HL-60 (cell line): ENCODE data around the gene SLC1A7.

Experiments
- DNase-seq, 2 experiments: peaks; one replicate each; pipeline ENCODE4 v3.0.0-alpha.2; 2010 to 2020; ENCODE audit warnings: low read depth in 1 of 2, low spot score in 1 of 2
- H3K27ac ChIP-seq: fragments of 250-450 bp; sonication (Bioruptor Pico); replicated peaks from 2 replicates; pipeline ENCODE4 v1.5.1; 2020; ENCODE audit warnings: mild to moderate bottlenecking, moderate library complexity
- H3K27me3 ChIP-seq: fragments of 250-450 bp; sonication (Bioruptor Pico); 2 replicates; pipeline ENCODE4 v1.5.1; 2021; ENCODE audit warnings: mild to moderate bottlenecking, moderate library complexity; ENCODE audit not compliant: insufficient read depth, poor library complexity, severe bottlenecking
- H3K4me3 ChIP-seq: replicated peaks from 2 replicates; pipeline ENCODE4 v1.5.1; 2011; ENCODE audit warnings: mild to moderate bottlenecking, control low read depth, low read length; ENCODE audit not compliant: insufficient read depth
- GABPA ChIP-seq: IDR thresholded peaks from 2 replicates; pipeline ENCODE4 v1.6.1; 2012; ENCODE audit warnings: low read depth
- POLR2AphosphoS5 ChIP-seq: IDR thresholded peaks from 2 replicates; pipeline ENCODE4 v1.6.1; 2012; ENCODE audit warnings: low read depth
- REST ChIP-seq: IDR thresholded peaks from 2 replicates; pipeline ENCODE4 v1.6.1; 2012; ENCODE audit warnings: low read depth; ENCODE audit not compliant: insufficient replicate concordance
- SPI1 ChIP-seq: IDR thresholded peaks from 2 replicates; pipeline ENCODE4 v1.6.1; 2012; ENCODE audit warnings: low read depth, mild to moderate bottlenecking, borderline replicate concordance
- TF ChIP-seq, protein P1 (sequence below): IDR thresholded peaks from one replicate; pipeline ENCODE4 v1.5.1; 2011; ENCODE audit warnings: low read length, control low read depth, inconsistent platforms; ENCODE audit not compliant: insufficient read depth

Gene SLC1A7

GRCh38 chr1:53057127-53057526, 85.3 kb downstream of the SLC1A7 start:
- Histone ChIP-seq H3K27ac (no peak overlapping the region), H3K4me3 (no peak overlapping the region), H3K27me3 (peaks cover 33% of the 10 kb centered on the region)
- DNase-seq: no peak
- TF ChIP-seq GABPA (no peak), SPI1 (no peak), POLR2AphosphoS5 (no peak), REST (no peak)
- TF ChIP-seq, protein P1, sequence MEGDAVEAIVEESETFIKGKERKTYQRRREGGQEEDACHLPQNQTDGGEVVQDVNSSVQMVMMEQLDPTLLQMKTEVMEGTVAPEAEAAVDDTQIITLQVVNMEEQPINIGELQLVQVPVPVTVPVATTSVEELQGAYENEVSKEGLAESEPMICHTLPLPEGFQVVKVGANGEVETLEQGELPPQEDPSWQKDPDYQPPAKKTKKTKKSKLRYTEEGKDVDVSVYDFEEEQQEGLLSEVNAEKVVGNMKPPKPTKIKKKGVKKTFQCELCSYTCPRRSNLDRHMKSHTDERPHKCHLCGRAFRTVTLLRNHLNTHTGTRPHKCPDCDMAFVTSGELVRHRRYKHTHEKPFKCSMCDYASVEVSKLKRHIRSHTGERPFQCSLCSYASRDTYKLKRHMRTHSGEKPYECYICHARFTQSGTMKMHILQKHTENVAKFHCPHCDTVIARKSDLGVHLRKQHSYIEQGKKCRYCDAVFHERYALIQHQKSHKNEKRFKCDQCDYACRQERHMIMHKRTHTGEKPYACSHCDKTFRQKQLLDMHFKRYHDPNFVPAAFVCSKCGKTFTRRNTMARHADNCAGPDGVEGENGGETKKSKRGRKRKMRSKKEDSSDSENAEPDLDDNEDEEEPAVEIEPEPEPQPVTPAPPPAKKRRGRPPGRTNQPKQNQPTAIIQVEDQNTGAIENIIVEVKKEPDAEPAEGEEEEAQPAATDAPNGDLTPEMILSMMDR: no peak

- H3K27me3 ChIP-seq: no peaks in the 10 kb centered on the region
- H3K27ac ChIP-seq: no peak overlapping the region
- no peak overlapping the region for H3K4me3 ChIP-seq
- TF ChIP-seq POLR2AphosphoS5: no peak
- no peak for TF ChIP-seq SPI1
- TF ChIP-seq, protein P1: no peak
- TF ChIP-seq GABPA: no peak
- no peak for TF ChIP-seq REST
- DNase-seq: no peak
These were observed 90.8 kb downstream of the SLC1A7 start for GRCh38 chr1:53051676-53052075.

DNA sequence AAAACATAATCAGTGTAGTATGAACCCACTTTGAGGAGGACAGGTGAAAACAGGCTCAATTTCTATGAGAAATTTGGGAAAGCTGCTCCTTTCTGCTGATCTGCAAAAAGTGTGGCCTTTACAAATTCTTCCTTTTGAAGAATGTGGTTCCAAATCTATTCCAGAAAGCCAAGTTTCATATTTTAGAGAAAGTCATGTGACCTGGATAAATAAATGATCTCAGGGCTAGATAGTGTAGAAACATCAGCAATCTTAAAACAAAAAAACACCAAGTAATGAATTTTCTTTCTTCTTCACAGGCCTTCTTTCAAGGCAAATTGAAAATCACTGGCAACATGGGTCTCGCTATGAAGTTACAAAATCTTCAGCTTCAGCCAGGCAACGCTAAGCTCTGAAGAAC, 92.1 kb downstream of the SLC1A7 start:
- Histone ChIP-seq H3K27ac (no peak overlapping the region), H3K4me3 (no peak overlapping the region), H3K27me3 (no peaks in the 10 kb centered on the region)
- TF ChIP-seq, protein P1: no peak
- TF ChIP-seq POLR2AphosphoS5: no peak
- no peak for TF ChIP-seq SPI1
- no peak for TF ChIP-seq REST
- no peak for TF ChIP-seq GABPA
- DNase-seq: no peak
